ENCODE results near the gene CLCN6.

CLCN6 gene

DNA sequence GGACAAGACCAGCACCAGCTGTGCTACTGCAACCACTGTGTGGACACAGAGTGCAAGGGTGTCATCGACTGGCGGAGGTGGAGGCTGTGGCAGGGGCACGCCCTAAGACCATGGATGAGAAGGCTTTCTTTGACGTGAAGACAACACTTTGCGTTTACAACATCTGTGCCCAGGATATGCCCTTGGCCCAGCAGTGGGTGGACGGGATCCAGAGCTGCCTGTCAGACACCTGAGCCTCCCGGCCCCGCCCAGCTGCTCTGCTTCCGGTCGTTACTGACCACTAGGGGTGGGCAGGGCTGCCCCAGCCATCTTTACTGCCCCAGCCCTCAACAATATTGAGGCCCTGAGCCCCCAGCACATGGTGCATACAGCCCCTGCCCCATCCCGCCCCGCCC, 74.2 kb downstream of the CLCN6 start:
- TF ChIP-seq, protein P1, sequence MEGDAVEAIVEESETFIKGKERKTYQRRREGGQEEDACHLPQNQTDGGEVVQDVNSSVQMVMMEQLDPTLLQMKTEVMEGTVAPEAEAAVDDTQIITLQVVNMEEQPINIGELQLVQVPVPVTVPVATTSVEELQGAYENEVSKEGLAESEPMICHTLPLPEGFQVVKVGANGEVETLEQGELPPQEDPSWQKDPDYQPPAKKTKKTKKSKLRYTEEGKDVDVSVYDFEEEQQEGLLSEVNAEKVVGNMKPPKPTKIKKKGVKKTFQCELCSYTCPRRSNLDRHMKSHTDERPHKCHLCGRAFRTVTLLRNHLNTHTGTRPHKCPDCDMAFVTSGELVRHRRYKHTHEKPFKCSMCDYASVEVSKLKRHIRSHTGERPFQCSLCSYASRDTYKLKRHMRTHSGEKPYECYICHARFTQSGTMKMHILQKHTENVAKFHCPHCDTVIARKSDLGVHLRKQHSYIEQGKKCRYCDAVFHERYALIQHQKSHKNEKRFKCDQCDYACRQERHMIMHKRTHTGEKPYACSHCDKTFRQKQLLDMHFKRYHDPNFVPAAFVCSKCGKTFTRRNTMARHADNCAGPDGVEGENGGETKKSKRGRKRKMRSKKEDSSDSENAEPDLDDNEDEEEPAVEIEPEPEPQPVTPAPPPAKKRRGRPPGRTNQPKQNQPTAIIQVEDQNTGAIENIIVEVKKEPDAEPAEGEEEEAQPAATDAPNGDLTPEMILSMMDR (IDR thresholded peaks at IDR 0.05; ENCODE audit: borderline replicate concordance, insufficient read depth, low read depth, low read length) = no peak
- no peak overlapping the region for H3K4me3 ChIP-seq (ENCODE audit: low read depth, low read length)

DNA sequence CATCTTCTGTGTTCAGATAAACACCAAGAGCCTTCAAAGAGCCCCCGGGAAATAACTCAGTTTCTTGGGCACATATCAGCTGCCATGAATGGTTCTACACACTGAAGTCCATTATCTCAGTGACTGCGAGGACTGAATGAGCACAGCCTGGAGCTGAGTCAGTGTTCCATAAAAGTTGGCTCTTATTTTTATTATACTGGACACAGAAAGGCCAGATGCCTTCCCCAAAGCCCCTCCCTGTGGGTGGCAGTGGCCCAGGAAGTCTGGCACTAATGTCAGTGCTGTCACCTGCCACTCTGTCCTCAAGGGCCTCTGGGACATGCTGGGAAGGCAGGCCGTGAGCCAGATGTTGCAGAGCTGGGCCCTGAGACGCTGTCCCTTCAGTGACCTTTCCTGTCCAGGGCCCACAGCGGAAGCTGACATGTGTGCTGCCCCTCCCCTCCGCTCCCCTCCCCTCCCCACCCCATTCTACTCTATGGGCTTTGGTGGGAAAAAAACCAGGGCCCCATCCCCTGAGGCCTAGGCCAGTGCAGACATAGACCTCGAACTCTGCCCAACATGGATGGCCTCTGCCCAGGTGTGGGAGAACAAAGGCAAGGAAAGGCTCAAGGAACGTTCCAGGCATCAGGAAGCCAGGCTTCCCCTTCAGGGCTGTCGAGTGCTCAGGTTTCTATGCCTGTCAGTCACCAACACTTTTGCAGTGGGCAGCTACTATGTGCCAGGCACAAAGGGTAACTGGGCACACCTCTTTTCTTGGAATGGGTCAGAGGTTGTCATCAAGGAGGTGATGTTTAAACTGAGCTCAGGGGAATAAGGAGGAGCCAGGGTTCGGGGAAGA, 75.1 kb downstream of the CLCN6 start:
- H3K4me3 ChIP-seq (ENCODE audit: low read depth, low read length) = no peak overlapping the region
- TF ChIP-seq, protein P1 (IDR thresholded peaks at IDR 0.05; ENCODE audit: borderline replicate concordance, insufficient read depth, low read depth, low read length) = no peak

DNA sequence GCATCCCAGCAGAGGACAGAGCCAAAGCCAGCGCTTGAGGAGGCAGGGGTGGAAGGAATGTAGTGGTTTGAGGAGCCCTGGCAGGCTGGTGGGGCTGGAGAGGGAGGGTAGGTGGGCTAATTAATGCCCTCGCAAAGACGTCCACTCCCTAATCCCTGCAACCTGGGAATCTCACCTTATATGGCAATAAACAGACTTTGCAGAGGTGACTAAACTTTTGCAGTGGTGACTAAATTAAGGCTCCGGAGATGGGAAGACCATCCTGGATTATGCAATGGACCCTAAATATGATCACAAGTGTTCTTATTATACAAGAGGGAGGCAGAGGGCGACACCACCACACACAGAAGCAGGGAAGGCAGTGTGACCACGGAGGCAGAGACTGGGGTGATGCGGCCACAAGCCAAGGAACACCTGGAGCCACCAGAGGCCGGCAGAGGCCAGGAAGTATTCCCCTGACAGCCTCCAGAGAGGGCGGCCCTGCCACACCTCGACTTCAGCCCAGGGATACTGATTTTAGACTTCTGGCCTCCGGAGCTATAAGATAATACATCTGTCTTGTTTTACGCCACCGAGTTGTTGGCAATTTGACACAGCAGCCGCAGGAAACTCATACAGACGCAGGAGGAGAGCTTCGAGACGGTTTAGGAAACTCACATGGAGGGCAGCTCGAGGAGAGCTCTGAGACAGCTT, 75.9 kb downstream of the CLCN6 start:
- H3K4me3 ChIP-seq (ENCODE audit: low read depth, low read length) = no peak overlapping the region
- TF ChIP-seq, protein P1 (IDR thresholded peaks at IDR 0.05; ENCODE audit: borderline replicate concordance, insufficient read depth, low read depth, low read length) = no peak

DNA sequence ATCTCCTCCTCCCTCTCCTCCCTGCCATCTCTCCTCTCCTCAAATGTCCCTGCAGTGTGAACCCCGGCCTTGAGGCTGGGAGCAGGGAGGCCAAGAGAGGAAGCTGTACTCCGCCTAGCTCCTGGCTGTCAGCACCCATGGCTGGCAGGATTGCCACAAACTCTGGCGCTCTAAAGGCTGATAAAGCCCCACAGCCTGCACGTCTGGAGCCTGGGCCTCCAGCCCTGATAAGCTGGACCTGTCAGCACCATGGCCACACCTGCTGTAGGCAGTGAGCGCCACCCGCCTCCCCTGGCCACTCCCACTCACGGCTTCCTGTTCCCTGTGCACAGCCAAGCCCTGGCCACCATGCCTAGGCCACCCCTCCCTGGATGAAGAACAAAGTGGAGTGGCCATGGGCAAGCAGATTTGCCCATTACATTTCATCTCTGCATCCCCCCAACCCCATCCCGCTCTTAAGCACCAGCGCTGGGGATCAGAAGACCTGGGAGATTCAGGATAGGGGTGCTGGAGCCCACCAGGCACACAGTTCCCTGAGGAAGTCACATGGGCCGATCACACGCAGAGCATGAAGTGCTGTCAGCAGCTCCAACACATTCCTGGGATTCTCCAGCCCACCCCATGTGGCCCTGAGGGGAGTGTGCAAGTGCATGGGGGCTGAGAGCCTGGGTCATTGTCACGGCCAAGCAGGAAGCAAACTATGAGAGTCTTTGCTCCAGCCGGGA, 77.0 kb downstream of the CLCN6 start:
- TF ChIP-seq, protein P1 (IDR thresholded peaks at IDR 0.05; ENCODE audit: borderline replicate concordance, insufficient read depth, low read depth, low read length) = no peak
- H3K4me3 ChIP-seq (ENCODE audit: low read depth, low read length) = no peak overlapping the region

DNA sequence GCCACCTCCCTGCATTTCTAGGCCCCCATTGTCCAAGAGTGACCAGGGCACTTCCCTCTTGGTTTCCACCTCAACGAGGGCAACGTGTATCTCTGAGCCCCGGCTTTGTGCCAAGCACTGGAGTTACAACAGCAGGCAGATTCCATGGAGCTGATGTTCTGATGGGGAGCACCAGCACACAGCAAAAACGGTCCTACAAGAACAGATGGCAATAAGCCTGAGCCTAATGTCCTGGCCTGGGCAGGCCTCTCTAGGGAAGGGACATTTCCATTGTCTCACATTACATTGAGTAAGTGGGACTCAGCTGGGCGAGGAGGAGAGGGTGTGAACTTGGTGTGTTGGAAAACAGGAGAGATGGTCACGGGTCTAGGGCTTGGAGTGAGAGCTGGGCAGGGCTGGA, 79.9 kb downstream of the CLCN6 start:
- TF ChIP-seq, protein P1 (IDR thresholded peaks at IDR 0.05; ENCODE audit: borderline replicate concordance, insufficient read depth, low read depth, low read length) = no peak
- no peak overlapping the region for H3K4me3 ChIP-seq (ENCODE audit: low read depth, low read length)

DNA sequence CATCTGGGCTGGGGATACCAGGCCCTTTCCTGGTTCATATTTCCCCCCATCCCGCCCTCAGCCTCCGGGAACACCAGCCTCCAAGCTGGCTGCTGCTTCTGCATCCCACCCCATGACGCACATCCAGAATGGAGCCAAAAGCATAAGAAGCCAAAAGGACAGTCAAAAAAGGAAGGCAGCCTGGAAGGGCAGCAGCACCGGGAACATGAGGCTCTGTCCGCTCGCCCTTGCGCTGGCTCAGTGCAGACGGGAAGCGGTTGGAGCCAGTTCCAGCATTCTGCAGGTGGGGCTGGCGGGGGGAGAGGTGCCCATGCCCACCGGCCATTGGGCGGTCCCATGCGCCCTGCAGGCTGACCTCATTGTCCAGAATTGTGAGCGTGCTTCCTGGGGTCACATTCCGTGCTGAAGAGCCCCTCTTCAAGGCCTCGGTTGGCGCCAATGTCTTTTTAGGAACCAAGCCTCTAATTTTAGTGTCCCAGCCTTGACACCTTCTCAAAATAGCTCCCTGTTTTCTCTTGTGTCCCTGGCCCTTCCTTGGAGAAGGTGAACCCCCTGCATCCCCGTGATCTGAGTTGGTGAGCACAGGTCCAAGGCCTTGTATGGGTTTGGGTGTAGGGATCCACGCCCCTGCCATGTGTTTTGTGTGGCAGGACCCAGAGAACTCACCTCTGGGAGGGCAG, 81.1 kb downstream of the CLCN6 start:
- TF ChIP-seq, protein P1 (IDR thresholded peaks at IDR 0.05; ENCODE audit: borderline replicate concordance, insufficient read depth, low read depth, low read length) = no peak
- no peak overlapping the region for H3K4me3 ChIP-seq (ENCODE audit: low read depth, low read length)

Data from GM12875 (cell line).